Measurements from ENCODE around the gene ZNF865. TPM values are rescaled to one million over a fixed set of nuclear protein-coding genes. Genes with fewer than 3 reads are reported as not detected.

ZNF865 gene
- polyA plus RNA-seq, 4 donors, result 4.0 to 10.3 (median 5.5) TPM

DNA sequence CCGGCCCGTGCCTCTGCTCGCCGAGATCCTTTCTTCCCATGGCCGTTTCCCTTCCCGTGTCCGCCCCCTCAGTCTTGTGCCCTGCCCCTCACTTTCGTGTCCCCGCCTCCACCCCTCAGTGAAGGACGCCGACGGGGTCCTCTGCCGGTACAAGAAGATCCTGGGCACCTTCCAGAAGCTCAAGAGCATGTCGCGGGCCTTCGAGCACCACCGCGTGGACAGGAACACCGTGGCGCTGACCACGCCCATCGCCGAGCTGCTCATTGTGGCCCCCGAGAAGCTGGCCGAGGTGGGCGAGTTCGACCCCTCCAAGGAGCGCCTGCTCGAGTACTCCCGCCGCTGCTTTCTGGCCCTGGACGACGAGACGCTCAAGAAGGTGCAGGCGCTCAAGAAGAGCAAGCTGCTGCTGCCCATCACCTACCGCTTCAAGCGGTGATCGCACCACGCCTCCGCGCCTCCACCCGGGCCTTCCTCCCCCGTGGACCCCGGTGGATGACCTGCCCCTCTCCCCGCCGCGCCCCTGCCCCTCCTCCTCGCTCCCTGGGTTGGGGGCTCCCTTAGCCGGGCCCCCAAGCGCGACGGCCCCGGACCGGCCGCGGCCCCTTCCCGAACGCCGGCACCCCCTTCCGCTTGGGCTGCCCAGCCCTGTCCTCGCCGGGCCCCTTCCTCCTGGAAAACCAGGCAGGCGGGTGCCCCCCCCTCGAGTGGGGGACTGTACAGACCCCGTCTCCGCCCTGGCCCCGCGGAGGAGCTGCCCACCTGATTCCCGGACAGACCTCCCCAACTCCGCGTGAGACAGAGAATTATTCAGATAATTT lies 47.1 kb downstream of the ZNF865 start:
- FAIRE-seq (no peak), DNase-seq (no peak)
- Histone ChIP-seq H3K4me1 (ENCODE audit: control insufficient read depth in 3 of 3, insufficient read depth in 2 of 3, low read depth in 1 of 3, low read length in 2 of 3) (peaks cover 5 to 22% (median 6%) of the 10 kb centered on the region in 3 donors), H3K27ac (ENCODE audit: low read depth in 1 of 3, low read length in 2 of 3) (no peak overlapping the region), H3K4me3 (ENCODE audit: low read depth in 1 of 3, low read length in 3 of 3) (no peak overlapping the region), H3K9me3 (ENCODE audit: control insufficient read depth in 2 of 2, insufficient read depth in 1 of 2, low read depth in 1 of 2, low read length in 1 of 2) (no peaks in the 10 kb centered on the region), H3K36me3 (ENCODE audit: control insufficient read depth in 3 of 3, insufficient read depth in 2 of 3, low read depth in 1 of 3, low read length in 3 of 3) (peaks cover 0 to 38% (median 0%) of the 10 kb centered on the region in 3 donors), H3K27me3 (ENCODE audit: control insufficient read depth in 3 of 3, insufficient read depth in 3 of 3, low read length in 3 of 3) (no peaks in the 10 kb centered on the region)
- WGBS, 3 donors, result 82 to 93% (median 91%) methylated on average over 65 to 71 of the region's 71 CpGs

DNA sequence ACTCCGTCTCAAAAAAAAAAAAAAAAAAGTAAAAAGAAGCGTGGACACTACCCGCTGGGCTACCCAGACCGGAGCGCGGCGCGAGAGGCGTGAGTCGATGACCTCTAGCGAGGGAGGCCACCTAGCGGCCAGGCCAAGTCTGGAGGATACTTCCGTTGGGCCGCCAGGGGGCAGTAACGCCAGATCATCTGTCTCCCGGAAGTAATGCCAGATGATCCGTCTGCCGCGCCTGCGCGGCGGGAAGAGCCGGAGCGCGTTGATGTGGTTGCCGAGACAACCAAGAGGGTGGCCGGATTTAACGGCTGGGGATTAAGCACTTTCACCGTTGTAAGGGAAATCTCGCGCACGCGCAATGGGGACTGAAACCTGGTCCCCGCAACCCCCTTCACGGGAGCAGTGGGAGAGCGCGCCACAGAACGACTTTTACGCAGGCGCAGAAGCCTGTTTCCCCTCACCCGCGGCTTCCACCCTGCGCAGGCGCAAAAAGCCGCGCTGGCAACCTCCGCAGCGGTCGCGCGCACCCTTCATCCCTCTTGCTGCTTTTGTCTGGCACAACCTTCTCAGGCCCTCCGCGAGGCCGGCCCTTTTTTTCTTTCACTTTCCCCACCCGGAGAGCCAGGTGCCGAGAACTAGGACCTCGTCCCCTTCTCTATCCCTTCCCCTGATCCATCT lies 48.3 kb downstream of the ZNF865 start:
- H3K9me3 ChIP-seq (ENCODE audit: control insufficient read depth in 2 of 2, insufficient read depth in 1 of 2, low read depth in 1 of 2, low read length in 1 of 2), result no peaks in the 10 kb centered on the region
- no peaks in the 10 kb centered on the region for H3K27me3 ChIP-seq (ENCODE audit: control insufficient read depth in 3 of 3, insufficient read depth in 3 of 3, low read length in 3 of 3)
- peak overlapping the region; percentile 87 to 98 (median 95) for H3K27ac ChIP-seq (ENCODE audit: low read depth in 1 of 3, low read length in 2 of 3)
- peaks cover 6 to 21% (median 7%) of the 10 kb centered on the region in 3 donors for H3K4me1 ChIP-seq (ENCODE audit: control insufficient read depth in 3 of 3, insufficient read depth in 2 of 3, low read depth in 1 of 3, low read length in 2 of 3)
- peaks cover 0 to 44% (median 0%) of the 10 kb centered on the region in 3 donors for H3K36me3 ChIP-seq (ENCODE audit: control insufficient read depth in 3 of 3, insufficient read depth in 2 of 3, low read depth in 1 of 3, low read length in 3 of 3)
- DNase-seq (peak; percentile 97 to 99), FAIRE-seq (no peak)
- peak overlapping the region; percentile 42 to 83 (median 50) for H3K4me3 ChIP-seq (ENCODE audit: low read depth in 1 of 3, low read length in 3 of 3)
- 0 to 1% (median 0%) methylated on average over 51 to 57 of the region's 57 CpGs for whole genome bisulfite sequencing, 3 donors

DNA sequence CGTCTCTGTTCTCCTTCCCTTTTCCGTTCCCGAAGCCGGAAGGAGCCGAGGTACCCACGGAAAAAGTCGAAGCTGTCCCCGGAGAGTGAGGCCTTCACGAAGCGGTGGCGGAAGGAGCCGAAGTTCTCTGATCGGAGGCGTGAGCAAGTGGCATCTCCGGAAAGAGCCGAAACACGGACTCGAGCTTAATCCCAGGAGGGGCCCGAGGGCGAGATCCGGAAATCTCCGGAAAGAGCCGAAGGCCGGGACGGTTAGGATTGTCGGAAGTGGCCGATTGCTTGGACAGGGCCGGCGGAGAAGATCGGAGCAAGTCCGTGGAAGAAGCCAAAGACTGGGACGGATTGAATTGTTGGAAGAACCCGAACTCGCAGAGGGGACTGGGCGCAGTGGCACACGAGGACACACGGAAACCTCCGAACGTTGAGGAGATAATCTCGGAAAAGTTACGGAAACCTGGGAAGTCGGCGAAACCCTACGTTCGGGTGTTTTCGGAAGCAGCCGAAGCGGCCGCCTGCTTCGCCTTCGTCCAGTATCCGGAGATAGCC lies 48.9 kb downstream of the ZNF865 start:
- Histone ChIP-seq H3K27me3 (ENCODE audit: control insufficient read depth in 3 of 3, insufficient read depth in 3 of 3, low read length in 3 of 3) (no peaks in the 10 kb centered on the region), H3K36me3 (ENCODE audit: control insufficient read depth in 3 of 3, insufficient read depth in 2 of 3, low read depth in 1 of 3, low read length in 3 of 3) (peaks cover 0 to 49% (median 3%) of the 10 kb centered on the region in 3 donors), H3K4me3 (ENCODE audit: low read depth in 1 of 3, low read length in 3 of 3) (peak overlapping the region; percentile 50 to 83 (median 79)), H3K4me1 (ENCODE audit: control insufficient read depth in 3 of 3, insufficient read depth in 2 of 3, low read depth in 1 of 3, low read length in 2 of 3) (peaks cover 6 to 15% (median 7%) of the 10 kb centered on the region in 3 donors), H3K9me3 (ENCODE audit: control insufficient read depth in 2 of 2, insufficient read depth in 1 of 2, low read depth in 1 of 2, low read length in 1 of 2) (no peaks in the 10 kb centered on the region), H3K27ac (ENCODE audit: low read depth in 1 of 3, low read length in 2 of 3) (peak overlapping the region; percentile 87 to 98 (median 95))
- peak; percentile 99 to 100 for DNase-seq
- peak; percentile 84 for FAIRE-seq
- 0 to 1% (median 0%) methylated on average over 50 to 52 of the region's 52 CpGs for WGBS, 3 donors

DNA sequence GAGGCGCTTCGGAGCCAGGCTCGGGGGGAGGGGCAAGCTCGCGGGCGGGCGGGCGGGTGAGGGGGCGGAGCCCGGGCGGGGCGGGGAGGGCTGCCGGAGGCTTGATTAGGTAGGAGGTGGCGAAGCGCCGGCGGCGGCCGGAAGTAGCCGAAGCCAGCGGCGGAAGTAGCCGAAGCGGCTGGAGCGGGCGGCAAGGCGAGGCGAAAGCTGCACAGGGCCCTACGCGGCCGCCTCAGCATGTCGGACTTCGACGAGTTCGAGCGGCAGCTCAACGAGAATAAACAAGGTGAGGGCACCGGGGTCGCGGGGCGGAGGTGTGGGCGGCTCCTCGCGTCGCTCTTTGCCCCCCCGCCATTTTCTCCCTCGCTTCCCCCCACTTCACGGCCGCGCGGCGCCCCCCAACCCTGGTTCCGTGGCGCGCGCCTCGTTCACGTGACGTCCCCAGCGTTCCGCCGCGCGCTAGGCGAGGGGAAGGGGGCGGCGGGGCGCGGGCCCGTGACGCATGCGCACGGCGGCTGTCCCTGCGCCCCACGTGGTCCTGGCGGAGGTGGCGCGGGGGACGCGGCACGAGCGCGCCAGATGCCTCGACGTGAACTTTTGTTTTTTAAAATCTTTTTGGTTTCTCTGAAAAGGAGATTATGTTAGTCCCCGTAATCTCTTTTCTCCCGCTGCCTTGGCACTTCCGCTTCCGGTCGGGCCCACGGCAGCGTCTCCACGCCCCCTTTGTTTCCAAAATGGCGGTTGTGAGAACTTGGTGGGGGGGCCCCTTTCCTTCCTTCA lies 49.6 kb downstream of the ZNF865 start, which contains the start of gene U2AF2:
Gene U2AF2 (plus strand): TSS at position 168 of the 780 bp plus-strand sequence. CDS start 70 bp downstream, at position 238.
- H3K4me3 ChIP-seq (ENCODE audit: low read depth in 1 of 3, low read length in 3 of 3), result peak within 1 kb of the TSS; percentile 79 to 84 (median 83)
- peak; percentile 92 to 97 for DNase-seq
- H3K36me3 ChIP-seq (ENCODE audit: control insufficient read depth in 3 of 3, insufficient read depth in 2 of 3, low read depth in 1 of 3, low read length in 3 of 3), result peaks cover 3 to 49% (median 3%) of the 10 kb centered on the region in 3 donors
- H3K4me1 ChIP-seq (ENCODE audit: control insufficient read depth in 3 of 3, insufficient read depth in 2 of 3, low read depth in 1 of 3, low read length in 2 of 3), result peaks cover 6 to 15% (median 7%) of the 10 kb centered on the region in 3 donors
- WGBS, 3 donors, result 1% methylated on average over 69 to 95 of the region's 95 CpGs
- no peak for FAIRE-seq
- peak within 1 kb of the TSS; percentile 94 to 99 (median 99) for H3K27ac ChIP-seq (ENCODE audit: low read depth in 1 of 3, low read length in 2 of 3)
- H3K27me3 ChIP-seq (ENCODE audit: control insufficient read depth in 3 of 3, insufficient read depth in 3 of 3, low read length in 3 of 3), result no peaks in the 10 kb centered on the region
- no peaks in the 10 kb centered on the region for H3K9me3 ChIP-seq (ENCODE audit: control insufficient read depth in 2 of 2, insufficient read depth in 1 of 2, low read depth in 1 of 2, low read length in 1 of 2)

DNA sequence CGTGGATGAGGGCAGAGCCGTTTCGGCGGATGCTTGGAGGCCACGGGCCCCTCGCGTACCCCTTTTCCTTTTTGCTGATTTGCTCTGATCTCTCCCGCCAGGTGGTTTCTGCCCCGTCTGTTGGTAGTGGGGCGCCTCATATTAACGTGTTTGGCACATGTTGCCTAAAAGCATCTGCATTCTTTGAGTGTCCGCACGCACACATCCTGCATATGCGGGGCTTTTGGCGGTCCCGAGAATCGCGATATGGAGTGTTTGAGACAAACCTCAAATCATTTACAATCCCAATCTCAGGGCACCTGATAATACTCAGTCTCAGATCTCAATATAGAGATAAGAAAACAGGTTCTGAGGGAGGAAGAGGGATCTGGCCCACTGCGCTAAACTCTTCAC lies 50.2 kb downstream of the ZNF865 start:
- Histone ChIP-seq H3K27ac (ENCODE audit: low read depth in 1 of 3, low read length in 2 of 3) (peak overlapping the region in 2 of 3 donors; percentile 99), H3K36me3 (ENCODE audit: control insufficient read depth in 3 of 3, insufficient read depth in 2 of 3, low read depth in 1 of 3, low read length in 3 of 3) (peaks cover 7 to 51% (median 9%) of the 10 kb centered on the region in 3 donors), H3K4me1 (ENCODE audit: control insufficient read depth in 3 of 3, insufficient read depth in 2 of 3, low read depth in 1 of 3, low read length in 2 of 3) (peaks cover 6 to 15% (median 7%) of the 10 kb centered on the region in 3 donors), H3K4me3 (ENCODE audit: low read depth in 1 of 3, low read length in 3 of 3) (peak overlapping the region; percentile 79 to 84 (median 83)), H3K27me3 (ENCODE audit: control insufficient read depth in 3 of 3, insufficient read depth in 3 of 3, low read length in 3 of 3) (no peaks in the 10 kb centered on the region), H3K9me3 (ENCODE audit: control insufficient read depth in 2 of 2, insufficient read depth in 1 of 2, low read depth in 1 of 2, low read length in 1 of 2) (no peaks in the 10 kb centered on the region)
- DNase-seq (no peak), FAIRE-seq (no peak)
- WGBS, 3 donors, result 0 to 1% (median 0%) methylated on average over 19 of the region's 19 CpGs

DNA sequence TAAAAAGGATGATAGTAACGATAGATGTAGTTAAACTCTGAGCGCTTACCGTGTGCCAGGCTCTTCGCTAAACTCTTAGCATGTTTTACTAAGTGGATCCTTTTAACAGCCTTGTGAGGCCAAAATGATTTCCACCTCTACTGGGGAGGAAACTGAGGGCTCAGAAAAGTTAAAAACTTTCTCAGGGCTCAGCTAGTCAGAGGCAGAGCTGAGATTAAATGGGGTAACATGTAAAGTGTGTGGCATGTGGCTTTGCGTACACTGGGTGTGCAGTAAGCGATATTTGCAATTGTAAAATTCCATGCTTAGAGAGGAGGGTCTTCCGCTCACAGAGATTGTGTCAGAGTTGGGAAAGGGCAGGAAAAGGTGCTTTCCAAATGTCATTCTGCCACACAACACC lies 51.1 kb downstream of the ZNF865 start:
- Histone ChIP-seq H3K4me3 (ENCODE audit: low read depth in 1 of 3, low read length in 3 of 3) (peak overlapping the region in 2 of 3 donors; percentile 83 to 84), H3K9me3 (ENCODE audit: control insufficient read depth in 2 of 2, insufficient read depth in 1 of 2, low read depth in 1 of 2, low read length in 1 of 2) (no peaks in the 10 kb centered on the region), H3K27ac (ENCODE audit: low read depth in 1 of 3, low read length in 2 of 3) (no peak overlapping the region), H3K4me1 (ENCODE audit: control insufficient read depth in 3 of 3, insufficient read depth in 2 of 3, low read depth in 1 of 3, low read length in 2 of 3) (peaks cover 6 to 15% (median 7%) of the 10 kb centered on the region in 3 donors), H3K27me3 (ENCODE audit: control insufficient read depth in 3 of 3, insufficient read depth in 3 of 3, low read length in 3 of 3) (no peaks in the 10 kb centered on the region), H3K36me3 (ENCODE audit: control insufficient read depth in 3 of 3, insufficient read depth in 2 of 3, low read depth in 1 of 3, low read length in 3 of 3) (peaks cover 13 to 51% (median 14%) of the 10 kb centered on the region in 3 donors)
- FAIRE-seq (no peak), DNase-seq (no peak)
- 24 to 32% (median 29%) methylated on average over 7 of the region's 7 CpGs for WGBS, 3 donors

DNA sequence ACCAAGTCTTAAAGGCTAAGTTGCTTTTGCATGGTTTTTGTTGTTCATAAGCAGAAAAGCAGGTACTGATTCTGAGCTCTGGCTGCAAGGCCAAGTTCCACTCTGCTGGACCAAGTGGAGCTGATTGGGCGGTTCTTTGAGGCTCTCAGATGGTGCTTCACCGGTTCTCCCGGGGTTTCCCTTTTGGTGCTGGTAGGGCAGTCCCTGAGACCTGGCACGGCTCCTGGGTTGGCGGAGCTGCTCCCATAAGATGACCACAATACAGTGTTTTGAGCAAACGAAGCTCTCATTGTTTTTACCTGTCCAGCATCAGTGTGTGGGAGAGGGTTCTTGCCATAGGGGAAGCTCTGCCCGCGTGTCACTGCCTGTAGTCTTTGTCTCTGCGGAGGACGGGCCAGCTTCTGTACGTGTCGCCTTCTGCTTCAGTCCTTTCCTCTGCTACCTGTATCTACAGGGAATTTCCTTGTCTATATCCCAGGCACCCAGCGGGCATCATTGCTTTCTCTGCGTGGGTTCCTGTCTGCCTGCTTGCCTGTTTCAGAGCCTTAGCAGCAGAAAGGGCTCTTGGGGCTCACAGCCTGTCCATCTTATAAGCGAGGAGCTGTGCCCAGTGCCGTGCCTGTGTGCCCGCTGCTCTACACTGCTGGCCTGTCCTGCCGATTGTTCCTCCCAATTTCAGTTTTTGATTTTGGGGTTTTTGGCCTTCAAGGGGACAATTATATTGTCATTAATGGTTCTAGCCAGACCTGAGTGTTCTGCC lies 51.7 kb downstream of the ZNF865 start:
- 8 to 30% (median 12%) methylated on average over 18 of the region's 18 CpGs for WGBS, 3 donors
- Histone ChIP-seq H3K36me3 (ENCODE audit: control insufficient read depth in 3 of 3, insufficient read depth in 2 of 3, low read depth in 1 of 3, low read length in 3 of 3) (peaks cover 18 to 52% (median 19%) of the 10 kb centered on the region in 3 donors), H3K4me1 (ENCODE audit: control insufficient read depth in 3 of 3, insufficient read depth in 2 of 3, low read depth in 1 of 3, low read length in 2 of 3) (peaks cover 6 to 15% (median 7%) of the 10 kb centered on the region in 3 donors), H3K27me3 (ENCODE audit: control insufficient read depth in 3 of 3, insufficient read depth in 3 of 3, low read length in 3 of 3) (no peaks in the 10 kb centered on the region), H3K4me3 (ENCODE audit: low read depth in 1 of 3, low read length in 3 of 3) (peak overlapping the region in 2 of 3 donors; percentile 83 to 84), H3K9me3 (ENCODE audit: control insufficient read depth in 2 of 2, insufficient read depth in 1 of 2, low read depth in 1 of 2, low read length in 1 of 2) (no peaks in the 10 kb centered on the region), H3K27ac (ENCODE audit: low read depth in 1 of 3, low read length in 2 of 3) (no peak overlapping the region)
- FAIRE-seq, result no peak
- peak in 1 of 2 donors; percentile 49 for DNase-seq

Measured in small intestine (tissue), 7 donors.